Peyer's patch (tissue), 4 donors: Measurements from ENCODE around the gene GNB2.

Source experiments
- POLR2A ChIP-seq, 2 donors: fragments of 450-650 bp; IDR thresholded peaks; one replicate each; pipeline ENCODE4 v1.5.1; 2017; ENCODE audit warnings: antibody characterized with exemption in 2 of 2, mild to moderate bottlenecking in 2 of 2, moderate library complexity in 2 of 2
- TF ChIP-seq, protein P1 (sequence below), 6 experiments: fragments of 450-650 bp in 4 of 6; fragments of 200-600 bp in 2 of 6; sonication (generic) in 1 of 6; IDR thresholded peaks; one replicate each; pipeline ENCODE4 v1.5.1; 2017 to 2019; ENCODE audit warnings: antibody characterized with exemption in 6 of 6, mild to moderate bottlenecking in 3 of 6, moderate library complexity in 1 of 6

DNA sequence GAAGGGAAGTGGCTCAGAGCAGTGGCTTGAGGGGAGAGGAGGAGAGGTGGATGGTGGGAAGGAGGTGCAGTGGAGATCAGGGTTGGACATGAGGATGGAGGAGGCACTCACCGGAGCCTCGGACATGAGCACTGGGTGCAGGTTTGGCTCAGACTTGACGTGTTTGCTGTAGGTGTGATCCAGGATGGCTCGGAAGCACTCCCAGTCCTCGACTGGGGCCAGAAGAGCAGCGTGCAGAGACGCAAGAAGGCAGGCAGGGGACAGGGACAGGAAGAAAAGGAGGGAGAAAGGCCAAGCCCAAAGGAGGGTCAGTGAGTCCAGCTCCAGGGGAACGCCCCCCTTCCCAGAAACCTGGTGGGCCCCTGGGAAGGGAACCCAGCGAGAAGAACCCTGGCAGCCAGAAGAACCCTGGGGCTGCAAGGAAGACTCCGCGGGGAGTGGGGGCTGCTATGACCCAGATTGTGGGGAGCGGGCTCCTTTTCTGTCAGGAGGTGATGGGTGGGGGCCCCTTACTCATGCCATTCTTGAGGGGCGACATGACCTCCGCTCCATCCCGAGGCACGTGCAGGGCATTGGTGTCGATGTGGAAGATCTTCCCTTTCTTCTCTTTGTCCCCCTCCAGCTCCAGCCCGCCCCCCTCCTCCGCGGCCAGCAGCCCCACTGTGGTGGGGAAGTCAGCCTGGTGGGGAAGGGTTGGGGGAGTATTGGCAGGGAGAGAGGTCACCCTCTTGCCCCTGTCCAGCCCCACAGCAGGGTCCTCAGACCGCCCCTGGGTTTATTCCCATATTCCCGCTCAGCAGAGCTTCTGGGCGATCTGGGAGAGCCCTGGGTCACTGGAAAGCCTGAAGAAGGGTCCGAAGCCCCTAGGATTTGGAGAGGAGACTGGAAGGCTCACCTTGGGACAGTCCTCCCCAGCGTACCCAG lies 18.4 kb upstream of the GNB2 start:
- no peak for TF ChIP-seq POLR2A (IDR thresholded peaks at IDR 0.05)
- TF ChIP-seq, protein P1, sequence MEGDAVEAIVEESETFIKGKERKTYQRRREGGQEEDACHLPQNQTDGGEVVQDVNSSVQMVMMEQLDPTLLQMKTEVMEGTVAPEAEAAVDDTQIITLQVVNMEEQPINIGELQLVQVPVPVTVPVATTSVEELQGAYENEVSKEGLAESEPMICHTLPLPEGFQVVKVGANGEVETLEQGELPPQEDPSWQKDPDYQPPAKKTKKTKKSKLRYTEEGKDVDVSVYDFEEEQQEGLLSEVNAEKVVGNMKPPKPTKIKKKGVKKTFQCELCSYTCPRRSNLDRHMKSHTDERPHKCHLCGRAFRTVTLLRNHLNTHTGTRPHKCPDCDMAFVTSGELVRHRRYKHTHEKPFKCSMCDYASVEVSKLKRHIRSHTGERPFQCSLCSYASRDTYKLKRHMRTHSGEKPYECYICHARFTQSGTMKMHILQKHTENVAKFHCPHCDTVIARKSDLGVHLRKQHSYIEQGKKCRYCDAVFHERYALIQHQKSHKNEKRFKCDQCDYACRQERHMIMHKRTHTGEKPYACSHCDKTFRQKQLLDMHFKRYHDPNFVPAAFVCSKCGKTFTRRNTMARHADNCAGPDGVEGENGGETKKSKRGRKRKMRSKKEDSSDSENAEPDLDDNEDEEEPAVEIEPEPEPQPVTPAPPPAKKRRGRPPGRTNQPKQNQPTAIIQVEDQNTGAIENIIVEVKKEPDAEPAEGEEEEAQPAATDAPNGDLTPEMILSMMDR (IDR thresholded peaks at IDR 0.05) = no peak
